Left lung (tissue), 10 donors: Measurements from ENCODE around the gene SLC22A23. TPM values are rescaled to one million over a fixed set of nuclear protein-coding genes. Genes with fewer than 3 reads are reported as not detected.

Experiments
- ATAC-seq: fragments of 200-7000 bp; cut with Tn5 transposase; one replicate; pipeline ENCODE4 v1.9.1; 2020; ENCODE audit warnings: moderate library complexity
- DNase-seq, 4 donors: peaks; one replicate each; pipeline ENCODE4 v3.0.0-alpha.2; 2013 to 2020
- H3K27ac ChIP-seq, 2 donors: fragments of 200-600 bp; sonication (generic) in 1 of 2; one replicate each; pipeline versions ENCODE4 v1.5.0 to v1.8.0; 2020 to 2021
- H3K27me3 ChIP-seq, 2 donors: fragments of 200-600 bp; sonication (generic) in 1 of 2; one replicate each; pipeline versions ENCODE4 v1.5.0 to v1.8.0; 2020 to 2021
- H3K36me3 ChIP-seq, 2 donors: fragments of 200-600 bp; sonication (generic) in 1 of 2; one replicate each; pipeline versions ENCODE4 v1.5.0 to v1.8.0; 2020 to 2021
- H3K4me1 ChIP-seq, 2 donors: fragments of 200-600 bp; one replicate each; pipeline ENCODE4 v1.8.0; 2021
- H3K4me3 ChIP-seq, 2 donors: fragments of 200-600 bp; sonication (generic) in 1 of 2; one replicate each; pipeline versions ENCODE4 v1.5.0 to v1.8.0; 2020 to 2021; ENCODE audit warnings: mild to moderate bottlenecking in 1 of 2
- H3K9me3 ChIP-seq, 2 donors: fragments of 200-600 bp; sonication (generic) in 1 of 2; one replicate each; pipeline versions ENCODE4 v1.5.0 to v1.8.0; 2020 to 2021
- CTCF ChIP-seq, 2 donors: fragments of 200-600 bp; sonication (generic) in 1 of 2; IDR thresholded peaks; one replicate each; pipeline versions ENCODE4 v1.5.0 to v1.8.0; 2021; ENCODE audit warnings: antibody characterized with exemption in 2 of 2
- intact Hi-C, 2 donors: fragments of 100-400 bp; cut with DNase I; formaldehyde crosslinking; loops; one replicate each; pipeline versions ENCODE4 v1.11.2 to v1.14.2; 2022
- polyA plus RNA-seq, 6 donors: library from polyadenylated mRNA; unstranded; fragments of 120-200 nt; gene quantifications; one replicate each; pipeline ENCODE4 v1.2.1, GENCODE V29; 2013; ENCODE audit not compliant: insufficient read length in 6 of 6
- total RNA-seq, 2 donors: library from RNA; stranded (reverse); fragmentation: NEBNext Ultra II Directional; extraction: Animal tissue kit (Norgen Biotek cat#: 25700); gene quantifications; one replicate each; pipeline ENCODE4 v1.2.1, GENCODE V29; 2021
- donor health status: DM: no; HTN: yes; CAD: no.
- donor health status: DM: no; HTN: no; CAD: no.

Gene SLC22A23
- total and polyA plus RNA-seq, 8 donors: 19.7 to 31.2 (median 23.9) TPM

GRCh38 chr6:3394671-3395070, 62.2 kb downstream of the SLC22A23 start:
- no peak for ATAC-seq

DNA sequence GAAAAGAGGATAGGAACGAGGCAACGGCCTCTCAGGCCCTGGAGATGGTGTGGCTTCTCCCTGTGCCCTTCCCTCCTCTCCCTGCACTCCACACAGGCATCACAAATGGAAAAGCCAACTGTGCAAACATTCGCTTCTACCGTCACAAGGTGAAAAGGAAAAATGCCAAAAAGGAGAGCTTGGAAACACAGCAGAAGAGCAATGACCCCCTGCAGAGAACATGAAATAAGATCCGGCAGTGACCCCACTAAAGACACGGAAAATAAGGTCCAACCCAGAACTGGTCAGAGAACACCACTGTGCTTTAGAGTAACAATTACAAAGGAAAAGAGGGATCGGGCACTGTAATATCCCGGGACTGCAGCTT, 63.0 kb downstream of the SLC22A23 start:
- Histone ChIP-seq H3K4me1 (peaks cover 0 to 4% of the 10 kb centered on the region in 2 donors), H3K4me3 (no peak overlapping the region), H3K36me3 (no peaks in the 10 kb centered on the region), H3K27me3 (no peaks in the 10 kb centered on the region), H3K9me3 (no peaks in the 10 kb centered on the region), H3K27ac (no peak overlapping the region)
- ATAC-seq (no peak), DNase-seq (no peak)
- no peak for TF ChIP-seq CTCF (IDR thresholded peaks at IDR 0.05)
- intact Hi-C loops: no loop called here

More at GRCh38 chr6:3394671-3395070, 62.2 kb downstream of the SLC22A23 start:
- H3K36me3 ChIP-seq: no peaks in the 10 kb centered on the region
- intact Hi-C loops: no loop called here
- H3K27ac ChIP-seq: no peak overlapping the region
- no peaks in the 10 kb centered on the region for H3K27me3 ChIP-seq
- no peak for DNase-seq
- peaks cover 0 to 4% of the 10 kb centered on the region in 2 donors for H3K4me1 ChIP-seq
- no peak for TF ChIP-seq CTCF (IDR thresholded peaks at IDR 0.05)
- H3K9me3 ChIP-seq: no peaks in the 10 kb centered on the region
- no peak overlapping the region for H3K4me3 ChIP-seq

DNA sequence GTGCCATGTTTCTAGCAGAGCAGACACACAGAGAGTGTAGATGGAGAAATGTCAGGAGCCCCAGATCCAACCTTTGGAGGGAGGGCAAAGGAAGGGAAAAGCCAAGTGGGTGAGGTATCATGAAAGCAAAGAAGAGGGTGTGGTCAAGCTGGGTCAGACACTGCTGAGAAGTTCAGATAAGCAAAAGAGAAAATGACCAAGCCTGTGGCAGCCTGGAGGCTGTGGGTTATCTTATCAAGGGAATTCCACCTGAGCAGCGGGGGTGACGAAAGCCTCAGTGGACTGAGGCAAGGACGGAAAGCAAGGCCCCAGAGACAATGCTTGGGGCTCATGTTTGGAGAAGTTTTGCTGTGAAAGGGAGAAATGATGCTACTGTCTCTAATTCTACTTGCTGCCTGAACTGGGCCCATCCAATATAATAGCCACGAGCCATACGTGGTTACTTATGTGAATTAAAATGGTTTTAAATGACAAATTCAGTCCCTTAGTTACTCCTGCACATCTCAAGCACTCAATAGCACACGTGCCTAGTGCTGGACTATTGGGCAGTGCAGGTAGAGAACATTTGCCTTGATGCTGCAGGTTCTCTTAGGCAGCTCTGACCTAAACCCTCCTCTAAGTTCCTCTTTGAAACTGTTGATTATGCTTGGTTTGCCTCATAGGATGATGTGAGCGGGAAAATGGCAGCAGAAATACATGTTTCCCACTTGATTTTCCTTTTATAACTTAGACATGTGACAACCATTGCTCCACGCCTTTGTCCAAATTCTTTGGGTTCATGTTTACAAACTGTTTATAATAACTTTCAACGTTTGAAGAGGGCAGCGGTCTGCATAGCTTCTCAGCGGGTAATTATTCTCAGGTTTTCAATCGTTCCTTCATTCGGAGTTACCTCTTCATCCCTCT, 63.7 kb downstream of the SLC22A23 start:
- intact Hi-C loops: no loop called here
- Histone ChIP-seq H3K27ac (no peak overlapping the region), H3K4me3 (no peak overlapping the region), H3K36me3 (no peaks in the 10 kb centered on the region), H3K27me3 (no peaks in the 10 kb centered on the region), H3K4me1 (peaks cover 0 to 4% of the 10 kb centered on the region in 2 donors), H3K9me3 (no peaks in the 10 kb centered on the region)
- no peak for DNase-seq
- ATAC-seq: no peak
- no peak for TF ChIP-seq CTCF (IDR thresholded peaks at IDR 0.05)

DNA sequence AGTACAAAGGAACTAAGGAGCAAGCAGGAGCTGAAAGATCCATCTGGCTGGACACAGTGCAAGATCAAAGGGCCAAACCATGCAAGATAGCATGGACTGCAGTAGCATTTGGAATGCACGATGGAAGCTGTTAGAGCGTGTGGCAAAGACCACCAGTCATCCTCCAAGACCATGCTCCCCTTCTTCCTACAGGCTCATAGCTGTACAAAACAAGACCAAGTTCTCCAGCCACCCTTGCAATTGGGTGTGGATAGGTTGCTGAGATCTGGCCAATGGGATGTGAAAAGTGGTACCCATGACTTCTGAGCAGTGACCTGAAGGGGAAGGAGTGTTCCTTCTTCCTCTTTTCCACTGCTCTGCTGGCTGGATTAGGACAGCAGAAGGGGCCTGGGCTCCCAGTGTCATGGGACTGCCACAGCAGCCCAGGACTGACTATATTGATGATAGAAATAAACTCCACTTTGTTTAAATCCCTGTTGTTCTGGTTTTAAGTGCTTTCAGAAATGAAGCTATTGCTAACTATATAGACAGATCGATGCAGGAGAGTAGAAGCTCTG, 64.9 kb downstream of the SLC22A23 start:
- Histone ChIP-seq H3K4me3 (no peak overlapping the region), H3K27ac (no peak overlapping the region), H3K9me3 (no peaks in the 10 kb centered on the region), H3K27me3 (no peaks in the 10 kb centered on the region), H3K36me3 (no peaks in the 10 kb centered on the region), H3K4me1 (no peaks in the 10 kb centered on the region)
- DNase-seq: no peak
- no peak for ATAC-seq
- intact Hi-C loops: no loop called here
- TF ChIP-seq CTCF (IDR thresholded peaks at IDR 0.05): no peak

- Histone ChIP-seq H3K36me3 (no peaks in the 10 kb centered on the region), H3K27ac (no peak overlapping the region), H3K9me3 (no peaks in the 10 kb centered on the region), H3K4me3 (no peak overlapping the region), H3K4me1 (no peaks in the 10 kb centered on the region), H3K27me3 (no peaks in the 10 kb centered on the region)
- no peak for DNase-seq
- TF ChIP-seq CTCF (IDR thresholded peaks at IDR 0.05): no peak
- intact Hi-C loops: no loop called here
- no peak for ATAC-seq
Observed at GRCh38 chr6:3390698-3391097, 66.2 kb downstream of the SLC22A23 start.
